Fibroblast of skin of back (primary cell): ENCODE data around the gene NKX2-1. TPM values are rescaled to one million over a fixed set of nuclear protein-coding genes. Genes with fewer than 3 reads are reported as not detected.
"Not testable (repeated sequence)": the region's sequence is repeated elsewhere in the genome, so short reads cannot be mapped to it uniquely, and the experiment has no call there.

ENCODE experiments used
- DNase-seq: peaks from one replicate; pipeline ENCODE4 v3.0.0-alpha.2; 2013
- polyA plus RNA-seq, 2 experiments: library from polyadenylated mRNA; unstranded; fragments of 120-200 nt; gene quantifications; one replicate each; pipeline ENCODE4 v1.2.1, GENCODE V29; 2013; ENCODE audit not compliant: insufficient read length in 2 of 2

The NKX2-1 gene
- not detected for polyA plus RNA-seq (2013, experiment 1 of 2; ENCODE audit: insufficient read length)
- not detected for polyA plus RNA-seq (2013, experiment 2 of 2; ENCODE audit: insufficient read length)

GRCh38 chr14:36519431-36520321 lies at the start of gene NKX2-1:
Gene NKX2-1 (minus strand): TSS chr14:36520232. CDS start chr14:36520129, 103 bp downstream.
- DNase-seq: no peak

- peak; percentile 10 for DNase-seq
Measured at GRCh38 chr14:36556811-36557433, 36.9 kb upstream of the NKX2-1 start.

GRCh38 chr14:36555998-36556743 lies 36.1 kb upstream of the NKX2-1 start:
- DNase-seq: no peak

GRCh38 chr14:36553656-36554260 lies 33.7 kb upstream of the NKX2-1 start:
- DNase-seq: peak; percentile 43

GRCh38 chr14:36550899-36551298 lies 30.9 kb upstream of the NKX2-1 start:
- no peak for DNase-seq

- DNase-seq: not testable (repeated sequence)
Measured at GRCh38 chr14:36544280-36544679, 24.2 kb upstream of the NKX2-1 start.

- no peak for DNase-seq
Measured at GRCh38 chr14:36538051-36538450, 18.0 kb upstream of the NKX2-1 start.

GRCh38 chr14:36529062-36529461 lies 9.0 kb upstream of the NKX2-1 start:
- no peak for DNase-seq

GRCh38 chr14:36525746-36526099 lies 5.7 kb upstream of the NKX2-1 start:
- no peak for DNase-seq

- DNase-seq: no peak
Measured at GRCh38 chr14:36524874-36525745, 5.1 kb upstream of the NKX2-1 start.

GRCh38 chr14:36524220-36524837 lies 4.3 kb upstream of the NKX2-1 start:
- DNase-seq: no peak

GRCh38 chr14:36522972-36523715 lies 3.1 kb upstream of the NKX2-1 start:
- no peak for DNase-seq

GRCh38 chr14:36522347-36522971 lies 2.4 kb upstream of the NKX2-1 start:
- no peak for DNase-seq

GRCh38 chr14:36521598-36522345 lies 1.7 kb upstream of the NKX2-1 start:
- DNase-seq: no peak

GRCh38 chr14:36520601-36521525 lies 831 bp upstream of the NKX2-1 start:
- peak; percentile 19 for DNase-seq

- no peak for DNase-seq
Measured at GRCh38 chr14:36518586-36519430, 1.2 kb downstream of the NKX2-1 start.

- DNase-seq: no peak
Measured at GRCh38 chr14:36518031-36518585, 1.9 kb downstream of the NKX2-1 start.
